Fibroblast of skin of back (primary cell): Measurements from ENCODE around the gene ANKHD1.
"Not testable (repeated sequence)": the region's sequence is repeated elsewhere in the genome, so short reads cannot be mapped to it uniquely, and the experiment has no call there.

Experiments used
- DNase-seq: peaks from one replicate; pipeline ENCODE4 v3.0.0-alpha.2; 2013

The ANKHD1 gene

GRCh38 chr5:140421375-140421774 lies 19.7 kb downstream of the ANKHD1 start:
- not testable (repeated sequence) for DNase-seq

GRCh38 chr5:140423609-140424008 lies 22.0 kb downstream of the ANKHD1 start:
- DNase-seq = no peak

- DNase-seq = peak; percentile 10
Observed at GRCh38 chr5:140424135-140424534, 22.5 kb downstream of the ANKHD1 start.

GRCh38 chr5:140427726-140428125 lies 26.1 kb downstream of the ANKHD1 start:
- DNase-seq = not testable (repeated sequence)

DNA sequence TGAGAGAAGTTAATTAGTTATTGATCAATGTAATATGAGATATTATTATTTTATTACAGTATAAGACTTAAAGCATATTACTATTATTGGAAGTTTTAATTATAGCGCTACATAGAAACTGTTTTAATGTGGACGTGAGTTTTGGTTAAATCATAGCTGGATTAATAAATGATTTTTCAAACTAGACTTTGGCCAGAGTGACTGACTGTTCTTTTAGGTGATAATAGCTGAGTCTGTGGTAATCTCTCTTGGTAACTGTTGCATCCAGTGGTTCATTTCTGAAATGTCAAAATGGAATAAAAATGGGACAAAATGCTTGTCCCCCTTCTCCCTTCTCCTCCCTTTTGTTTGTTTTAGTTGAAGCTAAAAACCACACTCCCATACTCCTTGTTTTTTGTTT lies 28.1 kb downstream of the ANKHD1 start:
- DNase-seq = no peak

- no peak for DNase-seq
Observed at GRCh38 chr5:140432212-140432611, 30.6 kb downstream of the ANKHD1 start.

DNA sequence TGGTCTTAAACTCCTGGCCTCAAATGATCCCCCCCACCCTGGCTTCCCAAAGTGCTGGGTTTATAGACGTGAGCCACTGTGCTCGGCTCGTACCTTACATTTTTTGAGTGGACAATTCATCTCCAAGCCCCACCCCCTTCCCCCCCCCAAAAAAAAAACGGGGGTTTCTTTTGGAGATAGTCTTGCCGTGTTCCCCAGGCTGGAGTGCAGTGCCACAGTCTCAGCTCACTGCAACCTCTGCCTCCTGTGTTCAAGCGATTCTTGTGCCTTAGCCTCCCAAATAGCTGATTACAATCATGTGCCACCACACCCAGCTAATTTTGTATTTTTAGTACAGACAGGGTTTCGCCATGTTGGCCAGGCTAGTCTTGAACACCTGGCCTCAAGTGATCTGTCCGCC lies 31.3 kb downstream of the ANKHD1 start:
- no peak for DNase-seq

- not testable (repeated sequence) for DNase-seq
Observed at GRCh38 chr5:140457368-140457767, 55.7 kb downstream of the ANKHD1 start.

GRCh38 chr5:140466981-140467742 lies 65.5 kb downstream of the ANKHD1 start:
- DNase-seq = no peak

DNA sequence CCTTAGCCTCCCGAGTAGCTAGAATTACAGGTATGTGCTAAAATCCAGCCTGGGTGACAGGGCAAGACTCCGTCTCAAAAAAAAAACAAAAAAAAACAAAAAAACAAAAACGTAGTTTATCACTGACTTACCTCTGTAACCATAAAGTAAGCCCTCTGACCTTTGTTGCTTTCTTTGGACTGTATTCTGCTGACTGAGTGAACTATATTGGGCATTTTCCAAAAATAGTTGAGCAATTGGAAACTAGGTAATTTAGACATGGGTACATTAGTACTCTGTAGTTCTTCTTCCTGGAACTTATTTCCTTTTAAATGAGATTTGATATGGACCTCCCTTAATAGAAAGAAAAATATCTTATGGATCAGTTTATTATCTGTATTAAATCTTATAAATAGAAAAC lies 66.6 kb downstream of the ANKHD1 start:
- DNase-seq = no peak

GRCh38 chr5:140469259-140469658 lies 67.6 kb downstream of the ANKHD1 start:
- DNase-seq = no peak

GRCh38 chr5:140480310-140481014 lies 78.8 kb downstream of the ANKHD1 start:
- DNase-seq = no peak

GRCh38 chr5:140481758-140482157 lies 80.1 kb downstream of the ANKHD1 start:
- peak; percentile 65 for DNase-seq

- DNase-seq = no peak
Observed at GRCh38 chr5:140483055-140483454, 81.4 kb downstream of the ANKHD1 start.

DNA sequence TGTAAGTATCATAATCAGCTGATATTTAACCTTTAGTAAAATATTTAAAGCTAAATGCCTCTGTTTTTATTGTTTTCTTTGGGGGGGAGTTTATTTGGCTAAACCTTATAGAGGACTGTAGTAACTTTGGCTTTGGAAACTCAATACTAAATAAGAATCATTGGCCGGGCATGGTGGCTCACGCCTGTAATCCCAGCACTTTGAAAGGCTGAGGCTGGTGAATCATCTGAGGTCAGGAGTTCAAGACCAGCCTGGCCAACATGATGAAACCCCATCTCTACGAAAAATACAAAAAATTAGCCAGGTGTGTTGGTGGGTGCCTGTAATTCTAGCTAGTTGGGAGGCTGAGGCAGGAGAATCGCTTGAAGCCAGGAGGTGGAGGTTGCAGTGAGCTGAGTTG lies 86.5 kb downstream of the ANKHD1 start:
- not testable (repeated sequence) for DNase-seq

- no peak for DNase-seq
Observed at GRCh38 chr5:140488914-140489313, 87.3 kb downstream of the ANKHD1 start.

GRCh38 chr5:140497897-140498296 lies 96.3 kb downstream of the ANKHD1 start:
- DNase-seq = no peak

DNA sequence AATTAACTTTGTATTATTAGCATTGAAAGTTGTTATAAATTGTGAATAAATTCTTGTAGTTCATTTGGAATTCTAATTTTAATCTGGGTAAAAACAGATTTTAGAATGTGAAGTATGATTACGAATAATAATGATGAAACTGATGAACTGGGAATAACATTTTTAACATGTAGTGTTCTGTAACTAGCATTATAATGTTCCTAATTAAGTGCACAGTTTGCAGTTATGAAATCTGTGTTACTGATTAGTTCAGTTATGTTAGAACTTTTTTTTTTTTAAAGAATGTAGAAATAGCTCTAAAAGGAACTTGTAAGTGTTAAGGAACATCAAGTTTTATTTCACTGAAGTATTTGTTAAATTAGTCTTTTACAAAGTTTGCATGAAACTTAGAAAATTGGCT lies 97.0 kb downstream of the ANKHD1 start:
- DNase-seq = no peak

GRCh38 chr5:140502834-140503233 lies 101.2 kb downstream of the ANKHD1 start:
- no peak for DNase-seq

DNA sequence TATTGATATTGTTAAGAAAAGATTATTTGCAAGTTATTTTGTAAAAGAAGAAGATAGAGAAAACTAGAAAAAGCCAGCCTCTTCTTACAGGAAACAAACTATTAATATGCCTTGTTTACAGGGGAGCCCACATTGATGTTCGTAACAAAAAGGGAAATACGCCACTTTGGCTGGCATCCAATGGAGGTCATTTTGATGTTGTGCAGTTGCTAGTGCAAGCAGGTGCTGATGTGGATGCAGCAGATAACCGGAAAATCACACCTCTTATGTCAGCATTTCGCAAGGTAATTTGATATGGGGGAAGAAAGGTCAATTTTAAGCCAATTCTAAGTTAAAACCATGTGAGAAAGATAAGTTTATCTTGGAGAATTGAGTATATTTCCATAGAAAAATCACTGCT lies 108.3 kb downstream of the ANKHD1 start:
- DNase-seq = no peak

- DNase-seq = no peak
Observed at GRCh38 chr5:140513124-140513523, 111.5 kb downstream of the ANKHD1 start.

GRCh38 chr5:140524003-140524402 lies 122.4 kb downstream of the ANKHD1 start:
- no peak for DNase-seq

DNA sequence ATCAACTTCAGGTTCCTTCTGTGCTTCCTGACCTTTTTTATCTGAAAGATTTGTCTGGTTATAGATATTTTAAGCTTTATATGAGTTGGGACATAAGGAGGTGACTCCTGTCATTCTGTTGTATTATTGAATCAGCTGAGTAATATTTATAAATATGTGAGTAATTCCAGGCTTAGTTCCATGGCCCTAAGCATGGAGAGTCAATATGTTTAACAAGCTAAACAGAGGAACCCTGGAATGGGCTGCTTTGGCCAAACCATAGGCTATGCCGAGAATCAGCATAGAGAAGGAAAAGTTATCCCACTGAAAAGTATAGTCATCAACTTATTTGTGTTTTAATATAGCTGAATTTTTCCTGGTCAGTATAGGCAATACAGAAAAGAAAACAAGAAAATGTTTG lies 138.6 kb downstream of the ANKHD1 start:
- no peak for DNase-seq

DNA sequence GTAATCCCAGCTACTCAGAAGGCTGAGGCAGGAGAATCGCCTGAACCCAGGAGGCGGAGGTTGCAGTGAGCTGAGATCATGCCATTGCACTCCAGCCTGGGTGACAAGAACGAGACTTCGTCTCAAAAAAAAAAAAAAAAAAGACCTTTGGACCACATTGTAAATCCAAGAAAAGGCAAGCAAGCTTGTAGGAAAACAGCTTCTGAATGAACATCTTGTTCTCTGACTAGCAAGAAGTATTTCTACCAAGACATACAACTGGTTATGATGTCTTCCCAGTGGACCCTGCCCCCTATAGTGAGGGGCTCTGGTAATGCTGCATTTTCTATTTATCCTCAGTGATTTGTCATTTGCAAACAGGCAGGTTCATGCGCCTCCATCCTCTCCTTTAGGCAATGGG lies 141.3 kb downstream of the ANKHD1 start:
- DNase-seq = no peak
